Kidney (tissue), 14 donors: ENCODE results near the gene SART1. TPM values are rescaled to one million over a fixed set of nuclear protein-coding genes. Genes with fewer than 3 reads are reported as not detected.
"Not testable (repeated sequence)": the region's sequence is repeated elsewhere in the genome, so short reads cannot be mapped to it uniquely, and the experiment has no call there.

Source experiments
- DNase-seq, 5 donors: peaks; one replicate each; pipeline ENCODE4 v3.0.0-alpha.2; 2013 to 2020
- FAIRE-seq: peaks from 2 replicates; lab custom pipeline; 2012; peaks lifted over from hg19 to GRCh38; lab: Jason Lieb, UNC
- H3K27ac ChIP-seq, 2 donors: one replicate each; pipeline ENCODE4 v1.7.0; 2013; ENCODE audit warnings: low read depth in 2 of 2, low read length in 2 of 2, inconsistent platforms in 1 of 2
- H3K27me3 ChIP-seq: one replicate; pipeline ENCODE4 v1.7.1; 2013; ENCODE audit warnings: low read length, inconsistent platforms; ENCODE audit not compliant: control insufficient read depth, insufficient read depth
- H3K36me3 ChIP-seq, 3 donors: one replicate each; pipeline versions ENCODE4 v1.7.0 to v1.7.1; 2013; ENCODE audit warnings: low read length in 3 of 3, control low read depth in 1 of 3, inconsistent platforms in 1 of 3; ENCODE audit not compliant: insufficient read depth in 3 of 3, control insufficient read depth in 2 of 3
- H3K4me1 ChIP-seq, 3 donors: one replicate each; pipeline versions ENCODE4 v1.7.0 to v1.7.1; 2013; ENCODE audit warnings: low read length in 3 of 3, inconsistent platforms in 1 of 3, low read depth in 1 of 3; ENCODE audit not compliant: control insufficient read depth in 2 of 3, insufficient read depth in 2 of 3
- H3K4me3 ChIP-seq, 3 donors: one replicate each; pipeline versions ENCODE4 v1.7.0 to v1.8.1; 2013; ENCODE audit warnings: low read length in 3 of 3, control low read depth in 1 of 3, inconsistent platforms in 1 of 3
- H3K9ac ChIP-seq, 3 donors: one replicate each; pipeline versions ENCODE4 v1.7.0 to v1.7.1; 2013; ENCODE audit warnings: low read length in 3 of 3, control low read depth in 1 of 3, inconsistent platforms in 1 of 3
- H3K9me3 ChIP-seq, 3 donors: one replicate each; pipeline versions ENCODE4 v1.7.0 to v1.7.1; 2013; ENCODE audit warnings: low read length in 3 of 3, control low read depth in 1 of 3, inconsistent platforms in 1 of 3; ENCODE audit not compliant: control insufficient read depth in 2 of 3, insufficient read depth in 1 of 3
- CTCF ChIP-seq: IDR thresholded peaks from 3 replicates; pipeline ENCODE4 v1.5.1; 2012; ENCODE audit warnings: mild to moderate bottlenecking, moderate library complexity, borderline replicate concordance; ENCODE audit not compliant: insufficient read depth; ENCODE audit errors: extremely low read depth
- intact Hi-C: fragments of 100-400 bp; cut with DNase I; formaldehyde crosslinking; loops from one replicate; pipeline ENCODE4 v1.11.1; 2022
- polyA plus RNA-seq: library from polyadenylated mRNA; stranded (reverse); fragments of 350-450 nt; fragmentation: Illumina TruSeq; extraction: RNeasy Lipid Tissue Mini Kit (QIAGEN cat#74804); gene quantifications from one replicate; pipeline ENCODE4 v1.2.3, GENCODE V29; 2014; ENCODE audit warnings: low read depth, low replicate concordance; ENCODE audit not compliant: insufficient read depth
- total RNA-seq: library from RNA; stranded (reverse); fragmentation: NEBNext Ultra II Directional; extraction: Animal tissue kit (Norgen Biotek cat#: 25700); gene quantifications from one replicate; pipeline ENCODE4 v1.2.1, GENCODE V29; 2021
- donor health status: control.
- donor health status: control.
- donor health status: control.
- donor health status: control.
- donor health status: control.
- donor health status: DM: yes; HTN: yes; CAD: no.
- donor health status: Normal renal cell carcinoma (clear cell type).

The SART1 gene
- total and polyA plus RNA-seq, 2 donors from 2014 or later = 48.6 to 48.7 TPM

GRCh38 chr11:65947603-65948125 lies 13.9 kb upstream of the SART1 start:
- Histone ChIP-seq H3K27ac (no peak overlapping the region), H3K27me3 (no peaks in the 10 kb centered on the region), H3K36me3 (no peaks in the 10 kb centered on the region), H3K9me3 (no peaks in the 10 kb centered on the region), H3K4me3 (no peak overlapping the region), H3K4me1 (no peaks in the 10 kb centered on the region), H3K9ac (no peak overlapping the region)
- DNase-seq (peak in 1 of 5 donors; percentile 47), FAIRE-seq (no peak)
- TF ChIP-seq CTCF = no peak
- intact Hi-C loops = no loop called here

DNA sequence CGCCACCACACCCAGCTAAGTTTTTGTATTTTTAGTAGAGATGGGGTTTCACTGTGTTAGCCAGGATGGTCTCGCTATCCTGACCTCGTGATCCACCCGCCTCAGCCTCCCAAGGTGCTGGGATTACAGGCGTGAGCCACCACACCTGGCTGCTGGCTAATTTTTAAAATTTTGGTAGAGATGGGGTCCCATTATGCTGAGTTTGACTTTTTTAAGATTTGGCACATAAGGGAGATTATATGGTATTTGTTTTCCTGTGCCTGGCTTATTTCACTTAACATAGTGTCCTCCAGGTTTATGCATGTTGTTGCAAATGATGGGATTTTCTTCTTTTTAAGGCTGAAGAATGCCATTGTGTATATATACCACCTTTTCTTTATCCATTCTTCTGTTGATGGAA lies 10.8 kb upstream of the SART1 start:
- intact Hi-C loops, FAIRE-seq: not testable (repeated sequence)

DNA sequence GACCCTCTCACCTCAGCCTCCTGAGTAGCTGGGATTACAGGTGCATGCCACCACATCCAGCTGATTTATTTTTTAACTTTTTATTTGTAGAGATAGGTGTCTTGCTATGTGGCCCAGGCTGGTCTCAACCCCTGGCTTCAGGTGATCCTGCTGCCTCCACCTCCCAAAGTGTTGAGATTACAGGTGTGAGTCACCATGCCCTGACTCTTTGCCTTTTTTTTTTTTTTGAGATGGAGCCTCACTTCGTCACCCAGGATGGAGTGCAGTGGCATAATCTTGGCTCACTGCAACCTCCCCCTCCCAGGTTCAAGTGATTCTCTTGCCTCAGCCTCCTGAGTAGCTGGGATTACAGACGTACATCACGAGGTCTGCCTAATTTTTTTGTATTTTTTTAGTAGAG lies 9.9 kb upstream of the SART1 start:
- H3K4me1 ChIP-seq, H3K27ac ChIP-seq, H3K9ac ChIP-seq, H3K9me3 ChIP-seq, H3K27me3 ChIP-seq, intact Hi-C loops, H3K36me3 ChIP-seq, H3K4me3 ChIP-seq, FAIRE-seq: not testable (repeated sequence)
- peak in 1 of 5 donors; percentile 7 for DNase-seq

More for the DNA sequence above, 10.8 kb upstream of the SART1 start:
- not testable (repeated sequence) for H3K36me3 ChIP-seq, H3K27me3 ChIP-seq, H3K4me3 ChIP-seq, H3K9me3 ChIP-seq, H3K9ac ChIP-seq, H3K4me1 ChIP-seq, H3K27ac ChIP-seq
- peak in 1 of 5 donors; percentile 2 for DNase-seq

DNA sequence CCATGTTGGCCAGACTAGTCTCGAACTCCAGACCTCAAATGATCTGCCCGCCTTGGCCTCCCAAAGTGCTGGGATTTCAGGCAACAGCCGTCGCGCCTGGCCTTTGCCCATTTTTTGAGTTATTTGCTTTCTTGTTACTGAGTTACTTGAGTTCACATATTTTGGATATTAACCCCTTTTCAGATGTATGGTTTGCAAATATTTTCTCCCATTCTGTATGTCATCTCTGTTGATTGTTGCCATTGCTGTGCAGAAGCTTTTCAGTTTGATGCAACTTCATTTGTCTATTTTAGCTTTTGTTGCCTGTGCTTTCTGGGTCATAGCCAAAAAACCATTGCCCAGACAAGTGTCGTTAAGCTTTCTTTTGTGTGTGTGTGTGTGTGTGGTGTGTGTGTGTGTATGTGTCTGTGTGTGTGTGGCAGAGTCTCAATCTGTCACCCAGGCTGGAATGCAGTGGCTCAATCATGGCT lies 9.4 kb upstream of the SART1 start:
- DNase-seq (peak in 1 of 5 donors; percentile 27), FAIRE-seq (no peak)
- Histone ChIP-seq H3K9ac (no peak overlapping the region), H3K27me3 (no peaks in the 10 kb centered on the region), H3K27ac (no peak overlapping the region), H3K4me3 (no peak overlapping the region), H3K36me3 (no peaks in the 10 kb centered on the region), H3K9me3 (no peaks in the 10 kb centered on the region), H3K4me1 (no peaks in the 10 kb centered on the region)
- TF ChIP-seq CTCF = no peak
- intact Hi-C loops = no loop called here
